DMS 273 treated with DMSO at 0.1 percent for 48 hours (cell line): Measurements from ENCODE around the gene SLC30A3.
A peak's percentile ranks its signal among the peaks of the same experiment; 100 is the strongest.
"Not testable (repeated sequence)": the region's sequence is repeated elsewhere in the genome, so short reads cannot be mapped to it uniquely, and the experiment has no call there.

Experiments used
- DNase-seq: peaks from one replicate; lab custom pipeline; 2025; lab: John Stamatoyannopoulos, UW

SLC30A3 gene

GRCh38 chr2:27262379-27263286 is at the start of gene SLC30A3:
Gene SLC30A3, minus strand, starts transcription at chr2:27263047. Its CDS starts 141 bp downstream, at chr2:27262906.
- no peak for DNase-seq

GRCh38 chr2:27312152-27312551 is 49.3 kb upstream of the SLC30A3 start:
- no peak for DNase-seq

GRCh38 chr2:27309651-27310050 is 46.8 kb upstream of the SLC30A3 start:
- DNase-seq, result no peak

- peak; percentile 59 for DNase-seq
Observed at GRCh38 chr2:27308359-27308881, 45.6 kb upstream of the SLC30A3 start, which contains the start of gene UCN. Gene UCN, minus strand, starts transcription at chr2:27308445. Its CDS starts 550 bp downstream, at chr2:27307895.

GRCh38 chr2:27307545-27308358 is 44.9 kb upstream of the SLC30A3 start:
- DNase-seq, result no peak

- no peak for DNase-seq
Observed at GRCh38 chr2:27307287-27307544, 44.4 kb upstream of the SLC30A3 start.

GRCh38 chr2:27306573-27307286 is 43.9 kb upstream of the SLC30A3 start:
- no peak for DNase-seq

GRCh38 chr2:27306136-27306535 is 43.3 kb upstream of the SLC30A3 start:
- DNase-seq, result no peak

GRCh38 chr2:27305516-27305915 is 42.7 kb upstream of the SLC30A3 start:
- no peak for DNase-seq

GRCh38 chr2:27304488-27305240 is 41.8 kb upstream of the SLC30A3 start:
- no peak for DNase-seq

- peak; percentile 57 for DNase-seq
Observed at GRCh38 chr2:27303093-27304025, 40.5 kb upstream of the SLC30A3 start.

- not testable (repeated sequence) for DNase-seq
Observed at GRCh38 chr2:27300606-27301005, 37.8 kb upstream of the SLC30A3 start.

- no peak for DNase-seq
Observed at GRCh38 chr2:27298391-27299080, 35.7 kb upstream of the SLC30A3 start.

- no peak for DNase-seq
Observed at GRCh38 chr2:27297195-27297594, 34.3 kb upstream of the SLC30A3 start.

GRCh38 chr2:27296481-27296880 is 33.6 kb upstream of the SLC30A3 start:
- no peak for DNase-seq

GRCh38 chr2:27294928-27295327 is 32.1 kb upstream of the SLC30A3 start:
- DNase-seq, result no peak

GRCh38 chr2:27291865-27292264 is 29.0 kb upstream of the SLC30A3 start:
- no peak for DNase-seq

- no peak for DNase-seq
Observed at GRCh38 chr2:27290549-27290948, 27.7 kb upstream of the SLC30A3 start.

GRCh38 chr2:27288610-27289009 is 25.8 kb upstream of the SLC30A3 start:
- DNase-seq, result no peak

GRCh38 chr2:27285481-27285880 is 22.6 kb upstream of the SLC30A3 start:
- DNase-seq, result no peak
